Left cardiac atrium (tissue), 4 donors: ENCODE results near the gene ZNFX1. TPM values are rescaled to one million over a fixed set of nuclear protein-coding genes. Genes with fewer than 3 reads are reported as not detected.

Experiments used
- ATAC-seq, 2 donors: fragments of 200-7000 bp; cut with Tn5 transposase; one replicate each; pipeline ENCODE4 v1.9.1; 2020; ENCODE audit warnings: mild to moderate bottlenecking in 2 of 2, moderate library complexity in 2 of 2
- DNase-seq: peaks from one replicate; pipeline ENCODE4 v3.0.0-alpha.2; 2020
- intact Hi-C, 2 donors: fragments of 100-400 bp; cut with DNase I; formaldehyde crosslinking; loops; one replicate each; pipeline versions ENCODE4 v1.14.1 to v1.15.1; 2022 to 2023
- total RNA-seq, 2 donors: library from RNA; stranded (reverse); fragmentation: NEBNext Ultra II Directional; extraction: Animal tissue kit (Norgen Biotek cat#: 25700); gene quantifications; one replicate each; pipeline ENCODE4 v1.2.1, GENCODE V29; 2021
- donor health status: DM: no; HTN: yes; CAD: no.
- donor health status: DM: no; HTN: yes; CAD: no; lungs with severe emphysema.
- donor health status: DM: yes; HTN: yes; CAD: no.
- donor health status: Dilated cardiomyopathy.

The ZNFX1 gene
- total RNA-seq, 2 donors from 2014 or later: 20.3 to 24.5 TPM

GRCh38 chr20:49260218-49260617, 17.6 kb downstream of the ZNFX1 start:
- intact Hi-C loops: no loop called here
- no peak for DNase-seq
- no peak for ATAC-seq

GRCh38 chr20:49259799-49260198, 18.1 kb downstream of the ZNFX1 start:
- intact Hi-C loops: no loop called here
- no peak for ATAC-seq
- no peak for DNase-seq

- ATAC-seq (no peak), DNase-seq (no peak)
- intact Hi-C loops: no loop called here
These were observed 18.6 kb downstream of the ZNFX1 start for GRCh38 chr20:49259284-49259683.

- ATAC-seq (no peak), DNase-seq (no peak)
- intact Hi-C loops: no loop called here
These were observed 21.6 kb downstream of the ZNFX1 start for GRCh38 chr20:49256261-49256660.

GRCh38 chr20:49252556-49253350, 25.1 kb downstream of the ZNFX1 start:
- ATAC-seq: no peak
- no peak for DNase-seq
- intact Hi-C loops: no loop called here

GRCh38 chr20:49248879-49249665, 28.8 kb downstream of the ZNFX1 start:
- intact Hi-C loops: no loop called here
- ATAC-seq (no peak), DNase-seq (no peak)

GRCh38 chr20:49248301-49248700, 29.6 kb downstream of the ZNFX1 start:
- intact Hi-C loops: no loop called here
- DNase-seq: no peak
- no peak for ATAC-seq

GRCh38 chr20:49247792-49248191, 30.1 kb downstream of the ZNFX1 start:
- intact Hi-C loops: no loop called here
- ATAC-seq (peak in 1 of 2 donors; percentile 32), DNase-seq (no peak)

- no peak for ATAC-seq
- DNase-seq: no peak
- intact Hi-C loops: no loop called here
These were observed 30.6 kb downstream of the ZNFX1 start for GRCh38 chr20:49247169-49247723.

- ATAC-seq (peak; percentile 60 to 67), DNase-seq (no peak)
- intact Hi-C loops: no loop called here
These were observed 31.7 kb downstream of the ZNFX1 start for GRCh38 chr20:49245921-49246740.

GRCh38 chr20:49237531-49237930, 40.3 kb downstream of the ZNFX1 start:
- intact Hi-C loops: no loop called here
- ATAC-seq: no peak
- no peak for DNase-seq

GRCh38 chr20:49236301-49236700, 41.6 kb downstream of the ZNFX1 start:
- intact Hi-C loops: no loop called here
- no peak for ATAC-seq
- no peak for DNase-seq

- ATAC-seq: no peak
- no peak for DNase-seq
- intact Hi-C loops: no loop called here
These were observed 43.0 kb downstream of the ZNFX1 start for GRCh38 chr20:49234831-49235230.

- no peak for ATAC-seq
- intact Hi-C loops: no loop called here
These were observed 44.6 kb downstream of the ZNFX1 start for GRCh38 chr20:49233226-49233625.

GRCh38 chr20:49231471-49231870, 46.4 kb downstream of the ZNFX1 start:
- intact Hi-C loops: no loop called here
- ATAC-seq: no peak
- no peak for DNase-seq

More at GRCh38 chr20:49233226-49233625, 44.6 kb downstream of the ZNFX1 start:
- no peak for DNase-seq

GRCh38 chr20:49230561-49231133, 47.2 kb downstream of the ZNFX1 start:
- intact Hi-C loops: no loop called here
- DNase-seq (no peak), ATAC-seq (peak; percentile 60 to 74)

- no peak for DNase-seq
- no peak for ATAC-seq
- intact Hi-C loops: no loop called here
These were observed 47.8 kb downstream of the ZNFX1 start for GRCh38 chr20:49230021-49230420.

- intact Hi-C loops: no loop called here
- ATAC-seq (no peak), DNase-seq (no peak)
These were observed 48.5 kb downstream of the ZNFX1 start for GRCh38 chr20:49229381-49229780.

GRCh38 chr20:49228676-49229075, 49.2 kb downstream of the ZNFX1 start:
- no peak for ATAC-seq
- DNase-seq: no peak
- intact Hi-C loops: no loop called here
